NCI-H1930 (cell line): Measurements from ENCODE around the gene LITAF.
"Not testable (repeated sequence)": the region's sequence is repeated elsewhere in the genome, so short reads cannot be mapped to it uniquely, and the experiment has no call there.

Experiments used
- DNase-seq, 2 experiments: peaks; one replicate each; lab custom pipeline; 2025; lab: John Stamatoyannopoulos, UW

Gene LITAF

DNA sequence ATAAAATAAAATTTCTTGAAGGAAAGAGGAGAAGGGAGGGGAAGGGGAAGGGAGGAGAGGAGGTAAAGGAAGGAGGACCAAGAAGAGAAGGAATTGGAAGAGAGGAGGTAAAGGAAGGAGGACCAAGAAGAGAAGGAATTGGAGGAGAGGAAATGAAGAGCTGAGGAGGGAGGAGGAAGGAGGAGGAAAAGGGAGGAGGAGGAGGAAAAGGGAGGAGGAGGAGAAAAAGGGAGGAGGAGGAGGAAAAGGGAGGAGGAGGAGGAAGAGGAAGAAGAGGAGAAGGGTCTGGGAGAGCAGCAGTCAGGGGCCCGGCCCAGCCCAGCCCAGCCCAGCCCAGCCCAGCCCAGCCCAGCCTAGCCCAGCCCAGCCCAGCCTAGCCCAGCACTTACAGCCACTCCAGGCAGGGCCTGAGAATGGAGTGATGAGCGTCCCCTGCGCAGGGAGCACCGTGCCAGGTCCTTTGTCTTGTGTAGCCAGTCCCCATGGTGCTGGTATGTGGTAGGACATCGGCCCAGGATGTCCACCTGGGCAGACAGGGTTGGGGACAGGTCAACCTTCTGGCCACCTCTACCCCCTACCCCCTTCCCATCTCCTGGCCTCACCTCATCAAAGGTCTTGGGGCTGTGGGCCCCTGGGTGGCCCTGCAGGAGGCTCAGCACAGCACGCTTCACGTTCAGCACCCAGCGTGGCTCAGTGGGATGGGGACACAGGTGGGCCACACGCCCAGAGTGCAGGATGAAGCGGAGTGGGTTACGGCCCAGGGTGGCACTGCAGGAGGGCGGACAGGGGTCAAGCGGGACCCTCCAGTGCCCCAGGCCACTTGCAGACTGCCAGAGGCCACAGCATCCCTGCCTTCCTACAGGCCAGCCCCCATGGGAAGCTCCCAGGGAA is 70.9 kb downstream of the LITAF start:
- no peak for DNase-seq

DNA sequence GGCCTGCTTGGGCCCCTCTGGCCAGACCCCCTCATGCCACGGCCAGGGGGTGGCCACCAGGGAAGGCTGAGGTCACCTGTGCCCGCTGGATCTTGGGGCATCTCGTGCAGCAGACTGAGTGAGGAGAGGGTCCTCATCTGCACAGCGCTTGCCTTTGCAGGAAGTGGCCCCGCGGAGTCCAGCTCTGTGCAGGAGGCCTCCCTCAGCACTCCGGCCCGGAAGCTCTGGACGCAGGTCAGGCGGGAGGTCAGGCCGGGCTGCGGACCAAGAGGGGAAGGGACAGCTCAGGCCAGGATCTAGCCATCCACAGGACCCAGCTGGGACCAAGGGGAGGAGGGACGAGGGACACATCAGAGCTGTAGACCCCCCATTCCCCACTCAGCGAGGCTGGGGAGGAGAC is 72.4 kb downstream of the LITAF start:
- no peak for DNase-seq

DNA sequence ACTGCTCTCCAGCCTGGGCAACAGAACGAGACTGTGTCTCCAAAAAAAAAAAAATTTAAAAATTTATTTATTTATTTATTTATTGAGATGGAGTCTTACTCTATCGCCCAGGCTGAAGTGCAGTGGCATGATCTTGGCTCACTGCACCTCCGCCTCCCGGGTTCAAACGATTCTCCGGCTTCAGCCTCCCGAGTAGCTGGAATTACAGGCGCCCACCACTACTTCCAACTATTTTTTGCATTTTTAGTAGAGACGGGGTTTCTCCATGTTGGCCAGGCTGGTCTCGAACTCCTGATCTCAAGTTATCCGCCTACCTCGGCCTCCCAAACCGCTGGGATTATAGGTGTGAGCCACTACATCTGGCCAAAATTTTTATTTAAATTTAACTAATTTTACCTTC is 73.4 kb downstream of the LITAF start:
- not testable (repeated sequence) for DNase-seq

DNA sequence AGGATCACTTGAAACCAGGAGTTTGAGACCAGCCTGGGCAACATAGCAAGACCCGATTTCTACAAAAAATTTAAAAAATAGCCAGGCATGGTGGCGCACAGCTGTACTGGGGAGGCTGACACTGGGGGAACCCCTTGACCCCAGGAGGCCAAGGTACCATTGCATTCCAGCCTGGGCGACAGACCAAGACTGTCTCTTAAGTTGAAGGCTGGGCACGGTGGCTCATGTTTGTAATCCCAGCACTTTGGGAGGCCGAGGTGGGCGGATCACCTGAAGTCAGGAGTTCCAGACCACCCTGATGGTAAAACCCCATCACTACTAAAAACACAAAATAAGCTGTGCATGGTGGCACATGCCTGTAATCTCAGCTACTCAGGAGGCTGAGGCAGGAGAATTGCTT is 74.9 kb downstream of the LITAF start:
- no peak for DNase-seq

DNA sequence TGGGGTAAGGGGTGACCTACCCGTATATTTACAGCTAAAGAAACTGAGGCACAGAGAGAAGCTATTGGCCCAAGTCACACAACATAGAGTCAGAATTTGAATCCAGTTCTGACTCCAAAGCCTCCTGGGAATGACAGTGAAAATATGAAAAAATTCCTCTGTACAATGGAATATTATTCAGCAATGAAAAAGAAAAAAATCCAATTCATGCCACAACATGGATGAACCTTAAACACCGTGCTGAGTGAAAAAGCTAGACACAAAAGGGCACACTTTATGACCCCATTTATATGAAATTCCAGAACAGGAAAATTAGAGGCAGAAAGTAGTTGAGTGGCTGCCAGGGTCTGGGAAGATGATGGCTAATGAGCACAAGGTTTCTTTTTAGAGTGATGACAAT is 75.4 kb downstream of the LITAF start:
- DNase-seq = no peak

DNA sequence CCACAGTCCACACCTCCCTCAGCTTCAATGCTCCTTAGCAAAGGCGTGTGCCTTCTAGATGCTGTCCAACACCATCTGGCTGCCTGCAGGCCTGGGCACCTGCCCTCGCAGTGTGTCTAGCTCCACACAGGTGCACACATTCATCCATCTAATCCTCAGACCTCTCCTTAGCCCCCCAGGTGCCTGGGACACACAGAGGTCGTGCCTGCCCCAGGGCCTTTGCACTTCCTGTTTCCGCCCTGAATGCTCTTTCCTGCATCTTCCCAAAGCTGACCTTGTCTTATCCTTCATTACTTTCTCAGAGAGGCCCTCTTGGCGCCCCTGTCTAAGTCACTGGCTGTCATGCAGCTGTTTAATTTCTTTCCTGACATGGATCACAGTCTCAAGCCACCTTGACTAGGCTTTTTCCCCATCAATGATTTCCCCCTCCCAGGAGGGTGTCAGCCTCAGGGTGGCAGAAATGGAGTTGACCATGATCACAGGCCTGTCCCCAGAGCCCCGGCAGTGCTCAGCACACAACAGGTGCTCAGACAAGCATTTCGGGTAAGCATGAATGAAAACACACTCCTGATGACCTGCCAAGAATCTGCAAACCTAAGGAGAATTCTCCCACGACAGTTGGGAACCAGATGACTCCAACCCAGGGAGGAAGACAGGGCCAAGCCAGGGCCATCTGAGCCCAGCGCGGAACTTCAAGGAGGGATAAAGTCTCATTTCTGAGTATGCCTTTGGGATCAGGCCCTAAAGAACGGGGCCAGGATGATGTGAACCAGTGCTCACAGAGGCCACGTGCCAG is 76.3 kb downstream of the LITAF start:
- DNase-seq = no peak

DNA sequence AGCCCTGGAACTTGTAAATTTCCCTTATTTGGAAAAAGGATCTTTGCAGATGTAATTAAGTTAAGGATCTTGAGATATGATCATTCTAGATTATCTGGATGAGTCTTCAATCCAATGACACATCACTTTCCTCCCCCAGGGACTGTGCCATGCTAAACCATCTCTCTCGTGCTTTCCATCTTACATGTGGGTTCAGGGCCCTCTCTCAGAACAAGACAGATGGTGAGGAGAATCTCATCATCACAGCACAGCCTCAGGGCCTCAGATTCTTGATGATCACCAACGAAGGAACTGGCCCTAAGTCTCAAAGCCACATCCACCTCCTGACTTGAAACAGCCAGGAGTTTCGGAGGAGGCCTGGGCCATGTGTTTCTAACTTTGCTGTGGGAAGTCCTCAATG is 78.7 kb downstream of the LITAF start:
- no peak for DNase-seq

DNA sequence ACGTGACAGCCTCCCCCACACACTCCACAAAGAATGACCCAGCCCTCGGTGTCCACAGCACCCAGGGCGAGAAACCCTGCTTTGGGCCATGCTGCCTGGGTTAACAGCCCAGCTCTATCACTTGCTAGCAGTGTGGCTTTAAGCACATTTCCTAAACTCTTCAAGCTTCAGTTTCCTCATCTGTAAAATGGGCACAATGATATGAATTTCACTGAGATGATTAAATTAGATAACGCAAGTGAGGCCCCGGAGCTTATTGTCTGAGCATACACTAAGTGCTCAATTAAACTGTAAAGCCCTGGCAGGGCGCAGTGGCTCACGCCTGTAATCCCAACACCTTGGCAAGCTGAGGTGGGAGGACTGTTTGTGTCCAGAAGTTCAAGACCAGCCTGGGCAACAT is 79.4 kb downstream of the LITAF start:
- no peak for DNase-seq

DNA sequence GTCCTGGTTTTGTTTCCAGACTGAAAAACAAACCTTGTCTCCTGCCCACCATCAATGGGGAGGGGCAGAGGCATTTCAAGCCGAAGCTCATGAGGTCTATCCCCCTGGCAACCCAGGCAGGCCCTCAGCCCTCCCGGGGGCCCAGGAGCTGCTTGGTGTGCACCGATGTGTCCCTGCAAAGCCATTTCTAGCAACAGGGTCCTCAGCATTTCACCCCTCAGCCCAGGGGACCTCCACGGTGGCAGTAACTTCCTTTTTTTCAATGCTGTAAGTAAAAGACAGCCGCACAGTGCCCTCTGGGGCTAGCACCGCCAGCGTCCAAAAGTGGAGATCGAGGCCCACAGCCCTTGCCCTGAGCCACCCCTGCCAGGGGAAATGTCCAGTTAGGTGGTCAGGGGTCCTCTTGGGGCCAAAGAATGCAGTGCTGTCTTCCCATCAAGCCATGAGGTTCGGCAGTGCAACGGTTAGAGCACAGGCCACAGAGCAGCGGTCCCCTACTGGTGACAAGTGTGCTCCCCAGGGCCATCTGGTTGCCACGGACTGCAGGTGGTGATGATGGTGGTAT is 79.9 kb downstream of the LITAF start:
- no peak for DNase-seq

DNA sequence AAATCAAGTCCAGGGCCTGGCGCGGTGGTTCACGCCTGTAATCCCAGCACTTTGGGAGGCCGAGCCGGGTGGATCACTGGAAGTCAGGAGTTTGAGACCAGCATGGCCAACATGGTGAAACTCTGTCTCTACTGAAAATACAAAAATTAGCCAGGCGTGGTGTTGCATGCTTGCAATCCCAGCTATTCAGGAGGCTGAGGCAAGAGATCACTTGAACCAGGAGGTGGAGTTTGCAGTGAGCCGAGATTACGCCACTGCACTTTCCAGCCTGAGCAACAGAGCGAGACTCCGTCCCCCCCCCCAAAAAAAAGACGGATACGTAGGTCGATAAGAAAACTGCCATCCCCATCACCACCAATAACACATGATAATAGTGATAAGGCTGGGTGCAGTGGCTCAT is 82.5 kb downstream of the LITAF start:
- not testable (repeated sequence) for DNase-seq

DNA sequence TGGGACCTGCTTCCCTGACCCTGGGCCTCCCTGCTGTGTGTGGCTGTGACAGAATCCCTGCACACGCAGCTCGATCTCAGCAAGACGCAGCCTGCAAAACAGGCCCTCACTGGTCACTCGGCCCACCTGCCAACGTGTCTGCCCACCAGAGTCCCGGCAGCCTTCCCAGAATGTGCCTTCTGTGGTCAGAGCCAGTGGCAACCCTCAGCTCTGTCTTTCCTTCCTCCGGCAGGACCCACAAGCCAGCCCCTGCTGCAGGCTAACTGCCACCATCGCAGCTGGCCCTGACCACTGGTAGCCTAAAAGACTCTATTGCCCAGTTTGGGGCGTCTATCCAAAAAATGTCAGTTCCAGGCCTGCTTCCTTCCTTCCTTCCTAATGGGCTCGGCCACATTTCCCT is 83.2 kb downstream of the LITAF start:
- DNase-seq = no peak

DNA sequence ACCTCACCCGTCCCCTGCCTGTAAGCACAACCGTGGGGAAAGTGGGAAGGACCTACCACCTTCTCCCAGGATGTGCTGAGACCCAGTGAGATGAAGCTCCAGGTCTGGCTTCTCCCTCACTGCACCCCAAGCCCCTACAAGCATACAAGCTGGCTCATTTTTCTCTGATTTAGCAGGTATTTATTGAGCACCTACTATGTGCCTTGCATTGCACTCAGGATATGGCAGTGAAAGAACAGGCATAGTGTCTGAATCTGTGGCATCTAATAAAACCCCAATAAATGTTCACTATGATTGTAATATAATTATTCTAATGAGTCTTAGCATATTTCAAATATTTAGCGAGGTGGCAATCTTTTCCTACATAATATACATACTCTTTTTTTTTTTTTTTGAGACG is 84.5 kb downstream of the LITAF start:
- no peak for DNase-seq

DNA sequence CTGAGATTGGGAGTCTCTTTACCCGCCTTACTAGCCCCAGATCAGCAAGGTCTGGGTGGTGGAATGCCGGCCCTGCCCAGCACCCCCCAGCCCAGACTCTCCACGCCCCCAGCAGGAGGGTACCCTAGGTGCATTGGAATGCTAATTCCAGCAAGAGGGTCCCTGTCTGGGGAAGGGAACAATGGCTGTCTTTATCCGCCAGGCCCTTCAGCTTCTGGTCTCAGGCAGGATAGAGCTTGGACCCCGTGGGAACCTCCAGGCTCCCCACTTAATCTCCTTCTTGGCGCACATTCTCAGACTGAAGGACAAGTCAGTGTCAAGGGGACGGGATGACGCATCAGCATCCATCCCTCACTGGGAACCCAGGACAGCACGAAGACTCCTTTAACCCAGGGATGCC is 85.1 kb downstream of the LITAF start:
- DNase-seq = no peak

DNA sequence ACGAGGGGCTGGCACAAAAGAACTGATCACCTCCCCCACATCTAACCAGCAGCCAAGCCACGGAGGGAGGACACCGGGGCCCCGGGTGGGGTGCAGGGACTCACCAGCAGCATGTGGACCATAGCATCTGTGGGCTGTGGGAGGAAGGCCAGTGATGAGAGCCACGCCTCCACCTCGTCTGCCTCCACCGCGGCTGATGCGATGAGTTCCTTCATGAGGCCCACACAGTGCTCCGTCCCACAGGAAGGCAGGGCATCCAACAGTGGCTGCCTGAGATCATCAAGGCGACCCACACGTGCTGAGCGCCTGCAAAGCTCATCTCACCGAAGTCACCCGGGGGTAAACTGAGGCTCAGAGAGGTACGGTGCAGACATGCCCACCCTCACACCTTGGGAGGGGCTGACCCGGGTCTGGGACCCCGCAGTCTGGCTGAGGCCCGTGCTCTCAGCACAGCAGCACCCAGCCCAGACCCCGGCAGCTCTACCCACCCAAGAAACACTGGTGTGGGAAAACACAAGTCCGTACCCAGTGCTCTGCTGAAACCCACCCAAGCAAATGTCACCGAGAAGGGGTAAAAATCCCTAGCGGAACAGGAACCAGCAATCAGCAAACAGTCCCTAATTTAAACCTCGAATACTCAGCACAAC is 85.9 kb downstream of the LITAF start:
- DNase-seq = no peak

DNA sequence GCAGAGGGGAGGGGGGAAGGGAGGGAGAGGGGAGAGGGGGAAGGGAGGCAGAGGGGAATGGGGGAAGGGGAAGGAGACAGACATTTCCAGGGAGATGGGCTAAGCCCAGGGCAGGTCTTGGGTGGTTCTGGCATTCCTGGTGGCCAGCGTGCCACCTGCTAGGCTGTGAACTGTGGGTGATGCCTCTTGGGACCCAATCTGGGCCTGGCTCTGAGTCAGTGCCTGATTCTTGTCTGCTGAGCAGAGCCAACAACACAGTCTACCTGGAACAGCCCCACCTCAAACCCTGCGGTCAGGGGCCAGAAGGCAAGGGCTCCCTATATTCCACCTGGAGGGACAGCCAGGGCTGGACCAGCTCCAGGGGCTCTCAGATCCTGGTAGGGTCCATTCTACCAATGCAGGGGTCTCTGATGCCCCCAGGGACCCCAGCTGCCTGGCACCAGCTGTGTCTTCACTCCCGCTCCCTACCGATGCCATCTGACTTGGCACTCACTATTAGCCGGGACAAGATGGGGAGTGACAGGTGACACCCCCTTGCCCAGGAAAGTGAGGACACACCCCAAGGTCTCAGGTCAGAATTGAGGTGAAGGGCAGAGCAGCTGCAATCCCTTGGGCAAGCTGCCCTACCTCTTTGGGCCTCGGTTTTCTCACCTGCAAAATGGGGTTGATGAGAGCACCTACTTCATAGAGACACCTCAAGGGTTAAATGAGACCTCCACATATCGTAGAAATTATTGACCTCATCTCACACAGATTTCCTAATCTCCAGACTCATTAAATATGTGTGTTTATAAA is 87.2 kb downstream of the LITAF start:
- no peak for DNase-seq

DNA sequence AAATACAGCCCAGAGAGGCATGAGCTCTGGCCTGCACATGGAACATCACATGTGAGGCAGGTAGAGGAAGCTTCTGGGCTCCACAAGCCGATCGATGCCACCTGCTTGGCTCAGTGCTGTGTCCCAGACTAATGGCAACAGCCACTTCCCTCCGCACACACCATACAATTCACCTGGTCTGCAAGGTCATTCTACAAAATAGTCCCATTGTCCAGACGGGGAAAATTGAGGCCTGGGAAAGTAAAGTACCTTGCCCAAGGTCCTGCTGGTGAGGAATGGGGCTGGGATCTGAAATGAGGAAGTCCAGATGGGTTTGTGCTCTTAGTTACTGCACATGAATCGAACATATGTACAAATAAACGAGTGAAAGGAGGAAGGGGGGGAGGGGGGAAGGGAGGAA is 88.0 kb downstream of the LITAF start:
- no peak for DNase-seq

DNA sequence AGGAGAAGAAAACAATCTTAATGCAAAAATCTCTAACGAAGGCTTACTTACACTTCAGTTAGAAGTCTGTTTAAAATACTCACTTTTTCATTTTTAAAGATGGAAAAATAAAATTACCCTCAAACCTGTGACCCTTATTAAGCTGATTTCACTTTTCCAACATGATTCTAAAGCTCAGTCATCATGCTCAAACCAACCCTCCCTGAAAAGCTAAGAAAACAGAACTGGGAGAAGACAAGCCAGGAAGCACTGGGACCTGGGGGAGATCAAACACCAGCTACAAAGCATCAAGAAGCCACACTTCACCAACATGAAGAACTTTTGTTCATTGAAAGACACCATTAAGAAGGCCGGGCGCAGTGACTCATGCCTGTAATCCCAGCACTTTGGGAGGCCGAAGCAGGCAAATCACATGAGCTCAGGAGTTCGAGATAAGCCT is 88.8 kb downstream of the LITAF start:
- no peak for DNase-seq
